GM23338 (cell line): ENCODE results near the gene RASL10B. TPM values are rescaled to one million over a fixed set of nuclear protein-coding genes. Genes with fewer than 3 reads are reported as not detected.

ENCODE experiments used
- ATAC-seq: fragments of 200-7000 bp; cut with Tn5 transposase; 3 replicates; pipeline ENCODE4 v1.9.1; 2020
- DNase-seq: peaks from one replicate; pipeline ENCODE4 v3.0.0-alpha.2; 2015; ENCODE audit warnings: low spot score
- H2AFZ ChIP-seq: fragments of 200-600 bp; sonication (generic); 2 replicates; pipeline ENCODE4 v1.8.0; 2016; ENCODE audit warnings: antibody characterized with exemption, mild to moderate bottlenecking, moderate library complexity
- H3F3A ChIP-seq: fragments of 200-600 bp; sonication (generic); replicated peaks from 2 replicates; pipeline ENCODE4 v1.8.0; 2017; ENCODE audit warnings: antibody characterized with exemption, mixed run types, low read depth
- H3K27ac ChIP-seq: fragments of 200-600 bp; sonication (generic); 2 replicates; pipeline ENCODE4 v1.6.1; 2016; ENCODE audit warnings: low read depth
- H3K27me3 ChIP-seq: fragments of 200-600 bp; sonication (generic); 2 replicates; pipeline ENCODE4 v1.8.0; 2016; ENCODE audit warnings: mild to moderate bottlenecking, mixed run types, moderate library complexity; ENCODE audit not compliant: insufficient read depth
- H3K36me3 ChIP-seq: fragments of 200-600 bp; sonication (generic); 2 replicates; pipeline ENCODE4 v1.8.0; 2016; ENCODE audit warnings: mild to moderate bottlenecking; ENCODE audit not compliant: insufficient read depth
- H3K4me1 ChIP-seq: fragments of 200-600 bp; sonication (generic); 2 replicates; pipeline ENCODE4 v1.8.0; 2016; ENCODE audit warnings: mild to moderate bottlenecking, moderate library complexity; ENCODE audit not compliant: insufficient read depth
- H3K4me2 ChIP-seq: fragments of 200-600 bp; sonication (generic); 2 replicates; pipeline ENCODE4 v1.7.1; 2017; ENCODE audit warnings: mixed run types
- H3K4me3 ChIP-seq: fragments of 200-600 bp; sonication (generic); 2 replicates; pipeline ENCODE4 v1.6.1; 2016; ENCODE audit warnings: mixed run types
- H3K79me2 ChIP-seq: fragments of 200-600 bp; sonication (generic); replicated peaks from 2 replicates; pipeline ENCODE4 v1.8.0; 2017; ENCODE audit warnings: mild to moderate bottlenecking; ENCODE audit not compliant: insufficient read depth
- H3K9me2 ChIP-seq: fragments of 200-600 bp; sonication (generic); 2 replicates; pipeline ENCODE4 v1.8.0; 2017; ENCODE audit not compliant: insufficient read depth
- H4K20me1 ChIP-seq: fragments of 200-600 bp; sonication (generic); replicated peaks from 2 replicates; pipeline ENCODE4 v1.8.0; 2017; ENCODE audit warnings: mild to moderate bottlenecking; ENCODE audit not compliant: insufficient read depth
- H3K27ac Mint-ChIP-seq: 2 replicates; pipeline ENCODE4 v1.8.0; 2020; ENCODE audit warnings: inconsistent platforms, mild to moderate bottlenecking, moderate library complexity, mixed read lengths
- H3K27me3 Mint-ChIP-seq: 3 replicates; pipeline ENCODE4 v1.8.0; 2022; ENCODE audit warnings: low read depth, mild to moderate bottlenecking, moderate library complexity, mixed read lengths, inconsistent platforms; ENCODE audit not compliant: insufficient read depth, poor library complexity
- H3K36me3 Mint-ChIP-seq: 3 replicates; pipeline ENCODE4 v1.8.0; 2021; ENCODE audit warnings: low read depth, mild to moderate bottlenecking, inconsistent platforms, moderate library complexity, mixed read lengths
- H3K4me1 Mint-ChIP-seq: 3 replicates; pipeline ENCODE4 v1.8.0; 2020; ENCODE audit warnings: mild to moderate bottlenecking, inconsistent platforms, mixed read lengths
- H3K4me3 Mint-ChIP-seq: 3 replicates; pipeline ENCODE4 v1.8.0; 2021; ENCODE audit warnings: moderate library complexity, mild to moderate bottlenecking, inconsistent platforms, mixed read lengths
- H3K9me3 Mint-ChIP-seq: 3 replicates; pipeline ENCODE4 v1.8.0; 2020; ENCODE audit warnings: moderate library complexity, mild to moderate bottlenecking, inconsistent platforms, mixed read lengths
- CREB1 ChIP-seq: fragments of 250-450 bp; sonication (Bioruptor Pico); IDR thresholded peaks from 2 replicates; pipeline ENCODE4 v1.5.0; 2020; ENCODE audit warnings: low read depth, mild to moderate bottlenecking, moderate library complexity
- CTCF ChIP-seq, 2 experiments: fragments of 200-600 bp in 1 of 2; sonication (generic) in 1 of 2; conservative IDR thresholded peaks; 2 replicates each; pipeline versions ENCODE4 v1.5.1 to v1.6.1; 2016 to 2017; ENCODE audit warnings: antibody characterized with exemption in 2 of 2, low read depth in 2 of 2, mild to moderate bottlenecking in 2 of 2, moderate library complexity in 1 of 2
- ETS1 ChIP-seq: IDR thresholded peaks from 2 replicates; pipeline ENCODE4 v1.6.1; 2016; ENCODE audit warnings: antibody characterized with exemption
- EZH2 ChIP-seq: fragments of 200-600 bp; sonication (generic); IDR thresholded peaks from one replicate; pipeline ENCODE4 v1.8.0; 2017; ENCODE audit warnings: antibody characterized with exemption, mild to moderate bottlenecking, low read depth; ENCODE audit not compliant: unreplicated experiment
- JUNB ChIP-seq: IDR thresholded peaks from one replicate; pipeline ENCODE4 v1.6.1; 2016; ENCODE audit warnings: antibody characterized with exemption; ENCODE audit not compliant: unreplicated experiment
- NANOG ChIP-seq: IDR thresholded peaks from 2 replicates; pipeline ENCODE4 v1.6.1; 2016; ENCODE audit warnings: antibody characterized with exemption, borderline replicate concordance
- POLR2AphosphoS5 ChIP-seq: IDR thresholded peaks from 2 replicates; pipeline ENCODE4 v1.6.1; 2016; ENCODE audit warnings: antibody characterized with exemption, low read depth
- REST ChIP-seq: IDR thresholded peaks from one replicate; pipeline ENCODE4 v1.6.1; 2018; ENCODE audit warnings: antibody characterized with exemption; ENCODE audit not compliant: unreplicated experiment
- ZNF114 ChIP-seq: fragments of 250-450 bp; sonication (Bioruptor Pico); IDR thresholded peaks from 2 replicates; pipeline ENCODE4 v1.5.0; 2020; ENCODE audit warnings: mild to moderate bottlenecking, moderate library complexity
- polyA plus RNA-seq: library from polyadenylated mRNA; unstranded; fragments of >200 nt; fragmentation: Nextera tagmentation; extraction: Ambion mirVana; gene quantifications from 2 replicates; pipeline ENCODE4 v1.2.1, GENCODE V29; 2016
- total RNA-seq: library from RNA; depleted of rRNA; stranded (reverse); fragments of >200 nt; shearing (Covaris generic); gene quantifications from 2 replicates; pipeline ENCODE4 v1.2.3, GENCODE V29; 2014
- TF ChIP-seq, protein P1 (sequence below): fragments of 250-450 bp; sonication (Bioruptor Pico); IDR thresholded peaks from 2 replicates; pipeline ENCODE4 v1.5.0; 2020; ENCODE audit warnings: mild to moderate bottlenecking, moderate library complexity

Gene RASL10B
- total and polyA plus RNA-seq, 2 experiments from 2014 or later = 7.1 to 26.2 TPM

- peaks cover 7% of the 10 kb centered on the region; the same call in 2 of the 3 replicates for H3K4me1 Mint-ChIP-seq
- no peak overlapping the region for H3K4me2 ChIP-seq
- TF ChIP-seq CTCF (conservative IDR thresholded peaks at IDR 0.05; ENCODE audit: low read depth in 2 of 2) (no peak), JUNB (no peak), REST (no peak), EZH2 (no peak), POLR2AphosphoS5 (no peak), ETS1 (no peak), NANOG (no peak), CREB1 (CRISPR knock-in tag) (no peak), ZNF114 (no peak)
- TF ChIP-seq, protein P1, sequence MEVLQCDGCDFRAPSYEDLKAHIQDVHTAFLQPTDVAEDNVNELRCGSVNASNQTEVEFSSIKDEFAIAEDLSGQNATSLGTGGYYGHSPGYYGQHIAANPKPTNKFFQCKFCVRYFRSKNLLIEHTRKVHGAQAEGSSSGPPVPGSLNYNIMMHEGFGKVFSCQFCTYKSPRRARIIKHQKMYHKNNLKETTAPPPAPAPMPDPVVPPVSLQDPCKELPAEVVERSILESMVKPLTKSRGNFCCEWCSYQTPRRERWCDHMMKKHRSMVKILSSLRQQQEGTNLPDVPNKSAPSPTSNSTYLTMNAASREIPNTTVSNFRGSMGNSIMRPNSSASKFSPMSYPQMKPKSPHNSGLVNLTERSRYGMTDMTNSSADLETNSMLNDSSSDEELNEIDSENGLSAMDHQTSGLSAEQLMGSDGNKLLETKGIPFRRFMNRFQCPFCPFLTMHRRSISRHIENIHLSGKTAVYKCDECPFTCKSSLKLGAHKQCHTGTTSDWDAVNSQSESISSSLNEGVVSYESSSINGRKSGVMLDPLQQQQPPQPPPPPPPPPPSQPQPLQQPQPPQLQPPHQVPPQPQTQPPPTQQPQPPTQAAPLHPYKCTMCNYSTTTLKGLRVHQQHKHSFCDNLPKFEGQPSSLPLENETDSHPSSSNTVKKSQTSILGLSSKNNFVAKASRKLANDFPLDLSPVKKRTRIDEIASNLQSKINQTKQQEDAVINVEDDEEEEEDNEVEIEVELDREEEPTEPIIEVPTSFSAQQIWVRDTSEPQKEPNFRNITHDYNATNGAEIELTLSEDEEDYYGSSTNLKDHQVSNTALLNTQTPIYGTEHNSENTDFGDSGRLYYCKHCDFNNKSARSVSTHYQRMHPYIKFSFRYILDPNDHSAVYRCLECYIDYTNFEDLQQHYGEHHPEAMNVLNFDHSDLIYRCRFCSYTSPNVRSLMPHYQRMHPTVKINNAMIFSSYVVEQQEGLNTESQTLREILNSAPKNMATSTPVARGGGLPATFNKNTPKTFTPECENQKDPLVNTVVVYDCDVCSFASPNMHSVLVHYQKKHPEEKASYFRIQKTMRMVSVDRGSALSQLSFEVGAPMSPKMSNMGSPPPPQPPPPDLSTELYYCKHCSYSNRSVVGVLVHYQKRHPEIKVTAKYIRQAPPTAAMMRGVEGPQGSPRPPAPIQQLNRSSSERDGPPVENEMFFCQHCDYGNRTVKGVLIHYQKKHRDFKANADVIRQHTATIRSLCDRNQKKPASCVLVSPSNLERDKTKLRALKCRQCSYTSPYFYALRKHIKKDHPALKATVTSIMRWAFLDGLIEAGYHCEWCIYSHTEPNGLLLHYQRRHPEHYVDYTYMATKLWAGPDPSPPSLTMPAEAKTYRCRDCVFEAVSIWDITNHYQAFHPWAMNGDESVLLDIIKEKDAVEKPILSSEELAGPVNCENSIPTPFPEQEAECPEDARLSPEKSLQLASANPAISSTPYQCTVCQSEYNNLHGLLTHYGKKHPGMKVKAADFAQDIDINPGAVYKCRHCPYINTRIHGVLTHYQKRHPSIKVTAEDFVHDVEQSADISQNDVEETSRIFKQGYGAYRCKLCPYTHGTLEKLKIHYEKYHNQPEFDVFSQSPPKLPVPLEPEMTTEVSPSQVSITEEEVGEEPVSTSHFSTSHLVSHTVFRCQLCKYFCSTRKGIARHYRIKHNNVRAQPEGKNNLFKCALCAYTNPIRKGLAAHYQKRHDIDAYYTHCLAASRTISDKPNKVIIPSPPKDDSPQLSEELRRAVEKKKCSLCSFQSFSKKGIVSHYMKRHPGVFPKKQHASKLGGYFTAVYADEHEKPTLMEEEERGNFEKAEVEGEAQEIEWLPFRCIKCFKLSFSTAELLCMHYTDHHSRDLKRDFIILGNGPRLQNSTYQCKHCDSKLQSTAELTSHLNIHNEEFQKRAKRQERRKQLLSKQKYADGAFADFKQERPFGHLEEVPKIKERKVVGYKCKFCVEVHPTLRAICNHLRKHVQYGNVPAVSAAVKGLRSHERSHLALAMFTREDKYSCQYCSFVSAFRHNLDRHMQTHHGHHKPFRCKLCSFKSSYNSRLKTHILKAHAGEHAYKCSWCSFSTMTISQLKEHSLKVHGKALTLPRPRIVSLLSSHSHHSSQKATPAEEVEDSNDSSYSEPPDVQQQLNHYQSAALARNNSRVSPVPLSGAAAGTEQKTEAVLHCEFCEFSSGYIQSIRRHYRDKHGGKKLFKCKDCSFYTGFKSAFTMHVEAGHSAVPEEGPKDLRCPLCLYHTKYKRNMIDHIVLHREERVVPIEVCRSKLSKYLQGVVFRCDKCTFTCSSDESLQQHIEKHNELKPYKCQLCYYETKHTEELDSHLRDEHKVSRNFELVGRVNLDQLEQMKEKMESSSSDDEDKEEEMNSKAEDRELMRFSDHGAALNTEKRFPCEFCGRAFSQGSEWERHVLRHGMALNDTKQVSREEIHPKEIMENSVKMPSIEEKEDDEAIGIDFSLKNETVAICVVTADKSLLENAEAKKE (CRISPR knock-in tag) = no peak
- H3K27me3 ChIP-seq = peaks cover 41% of the 10 kb centered on the region
- H4K20me1 ChIP-seq = no peaks in the 10 kb centered on the region; the same call in 1 of the 2 replicates
- no peak overlapping the region for H3K4me3 Mint-ChIP-seq
- DNase-seq (no peak), ATAC-seq (no peak)
- peaks cover 27% of the 10 kb centered on the region for H3K27me3 Mint-ChIP-seq
- no peak overlapping the region for H3K27ac ChIP-seq
- peaks cover 6% of the 10 kb centered on the region; the same call in 1 of the 2 replicates for H3K9me2 ChIP-seq
- H3K4me1 ChIP-seq = peaks cover 5% of the 10 kb centered on the region
- 0 out of 3 replicates have a peak, but pooled peaks cover 8% of the 10 kb centered on the region for H3K36me3 Mint-ChIP-seq
- H3K9me3 Mint-ChIP-seq = peaks cover 12% of the 10 kb centered on the region; the same call in 2 of the 3 replicates
- H3F3A ChIP-seq = peaks cover 6% of the 10 kb centered on the region; the same call in 1 of the 2 replicates
- no peaks in the 10 kb centered on the region for H3K79me2 ChIP-seq
- no peak overlapping the region for H2AFZ ChIP-seq
- H3K4me3 ChIP-seq = no peak overlapping the region
- H3K27ac Mint-ChIP-seq = no peak overlapping the region
- H3K36me3 ChIP-seq = no peaks in the 10 kb centered on the region
These were observed 4.8 kb downstream of the RASL10B start for GRCh38 chr17:35736236-35736635.
